ENCODE measurements around the gene OR11H6. TPM values are rescaled to one million over a fixed set of nuclear protein-coding genes. Genes with fewer than 3 reads are reported as not detected.

The OR11H6 gene
- total and polyA plus RNA-seq, 9 of the 15 experiments (the other 6 are each of a cell fraction or from before 2014, with no cell fraction given) = not detected

DNA sequence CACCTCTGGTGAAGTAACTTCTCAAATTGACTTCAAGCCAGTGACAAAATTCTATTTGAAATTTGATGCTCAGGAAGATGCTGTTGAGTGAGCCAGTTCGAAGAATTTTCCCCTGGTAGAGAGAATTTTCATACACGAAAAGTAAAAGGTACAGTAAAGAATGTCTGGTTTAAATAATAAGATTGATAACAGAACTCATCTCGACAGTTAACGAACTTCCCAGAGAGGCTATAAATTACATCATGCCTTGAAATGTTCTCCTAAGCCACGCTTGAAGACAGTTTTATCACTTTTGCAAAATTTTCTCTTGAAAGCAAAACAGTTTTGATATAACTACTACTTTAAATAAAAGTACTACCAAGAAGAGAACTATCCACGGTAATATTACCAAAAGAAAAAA, 47.2 kb upstream of the OR11H6 start (continued):
- TF ChIP-seq, protein P1, sequence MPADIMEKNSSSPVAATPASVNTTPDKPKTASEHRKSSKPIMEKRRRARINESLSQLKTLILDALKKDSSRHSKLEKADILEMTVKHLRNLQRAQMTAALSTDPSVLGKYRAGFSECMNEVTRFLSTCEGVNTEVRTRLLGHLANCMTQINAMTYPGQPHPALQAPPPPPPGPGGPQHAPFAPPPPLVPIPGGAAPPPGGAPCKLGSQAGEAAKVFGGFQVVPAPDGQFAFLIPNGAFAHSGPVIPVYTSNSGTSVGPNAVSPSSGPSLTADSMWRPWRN (IDR thresholded peaks at IDR 0.05; ENCODE audit: low read depth) = no peak
- no peak for TF ChIP-seq ILK (tag; IDR thresholded peaks at IDR 0.05; ENCODE audit: borderline replicate concordance, low read depth)
- TF ChIP-seq MTA3 (IDR thresholded peaks at IDR 0.05; ENCODE audit: borderline replicate concordance) = no peak
- no peak for TF ChIP-seq KLF13 (tag; IDR thresholded peaks at IDR 0.05; ENCODE audit: borderline replicate concordance, low read depth)
- TF ChIP-seq PHF20 (IDR thresholded peaks at IDR 0.05; ENCODE audit: partially characterized antibody) = no peak
- peak in 1 of 2 experiments; percentile 8; a peak in 1 of 4 replicates for TF ChIP-seq TRIM24 (IDR thresholded peaks at IDR 0.05)
- TF ChIP-seq MYBL2 (IDR thresholded peaks at IDR 0.05; ENCODE audit: low read depth) = peak; percentile 74
- no peak for TF ChIP-seq MYBL2 (CRISPR knock-in tag; IDR thresholded peaks at IDR 0.05; ENCODE audit: borderline replicate concordance)
- no peak for TF ChIP-seq ZNF75A (CRISPR knock-in tag; IDR thresholded peaks at IDR 0.05)
- TF ChIP-seq, protein P2, sequence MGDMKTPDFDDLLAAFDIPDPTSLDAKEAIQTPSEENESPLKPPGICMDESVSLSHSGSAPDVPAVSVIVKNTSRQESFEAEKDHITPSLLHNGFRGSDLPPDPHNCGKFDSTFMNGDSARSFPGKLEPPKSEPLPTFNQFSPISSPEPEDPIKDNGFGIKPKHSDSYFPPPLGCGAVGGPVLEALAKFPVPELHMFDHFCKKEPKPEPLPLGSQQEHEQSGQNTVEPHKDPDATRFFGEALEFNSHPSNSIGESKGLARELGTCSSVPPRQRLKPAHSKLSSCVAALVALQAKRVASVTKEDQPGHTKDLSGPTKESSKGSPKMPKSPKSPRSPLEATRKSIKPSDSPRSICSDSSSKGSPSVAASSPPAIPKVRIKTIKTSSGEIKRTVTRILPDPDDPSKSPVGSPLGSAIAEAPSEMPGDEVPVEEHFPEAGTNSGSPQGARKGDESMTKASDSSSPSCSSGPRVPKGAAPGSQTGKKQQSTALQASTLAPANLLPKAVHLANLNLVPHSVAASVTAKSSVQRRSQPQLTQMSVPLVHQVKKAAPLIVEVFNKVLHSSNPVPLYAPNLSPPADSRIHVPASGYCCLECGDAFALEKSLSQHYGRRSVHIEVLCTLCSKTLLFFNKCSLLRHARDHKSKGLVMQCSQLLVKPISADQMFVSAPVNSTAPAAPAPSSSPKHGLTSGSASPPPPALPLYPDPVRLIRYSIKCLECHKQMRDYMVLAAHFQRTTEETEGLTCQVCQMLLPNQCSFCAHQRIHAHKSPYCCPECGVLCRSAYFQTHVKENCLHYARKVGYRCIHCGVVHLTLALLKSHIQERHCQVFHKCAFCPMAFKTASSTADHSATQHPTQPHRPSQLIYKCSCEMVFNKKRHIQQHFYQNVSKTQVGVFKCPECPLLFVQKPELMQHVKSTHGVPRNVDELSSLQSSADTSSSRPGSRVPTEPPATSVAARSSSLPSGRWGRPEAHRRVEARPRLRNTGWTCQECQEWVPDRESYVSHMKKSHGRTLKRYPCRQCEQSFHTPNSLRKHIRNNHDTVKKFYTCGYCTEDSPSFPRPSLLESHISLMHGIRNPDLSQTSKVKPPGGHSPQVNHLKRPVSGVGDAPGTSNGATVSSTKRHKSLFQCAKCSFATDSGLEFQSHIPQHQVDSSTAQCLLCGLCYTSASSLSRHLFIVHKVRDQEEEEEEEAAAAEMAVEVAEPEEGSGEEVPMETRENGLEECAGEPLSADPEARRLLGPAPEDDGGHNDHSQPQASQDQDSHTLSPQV (IDR thresholded peaks at IDR 0.05) = 0 out of 2 replicates have a peak, but pooled peaks have one; percentile 23
- TF ChIP-seq, protein P3, sequence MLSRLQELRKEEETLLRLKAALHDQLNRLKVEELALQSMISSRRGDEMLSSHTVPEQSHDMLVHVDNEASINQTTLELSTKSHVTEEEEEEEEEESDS (CRISPR knock-in tag; IDR thresholded peaks at IDR 0.05) = no peak
- TF ChIP-seq, protein P4, sequence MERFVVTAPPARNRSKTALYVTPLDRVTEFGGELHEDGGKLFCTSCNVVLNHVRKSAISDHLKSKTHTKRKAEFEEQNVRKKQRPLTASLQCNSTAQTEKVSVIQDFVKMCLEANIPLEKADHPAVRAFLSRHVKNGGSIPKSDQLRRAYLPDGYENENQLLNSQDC (CRISPR knock-in tag; IDR thresholded peaks at IDR 0.05) = no peak
- TF ChIP-seq RBBP5 (IDR thresholded peaks at IDR 0.05; ENCODE audit: borderline replicate concordance, insufficient read depth, low read length, poor library complexity, severe bottlenecking) = no peak
- TF ChIP-seq NR2C2 (CRISPR knock-in tag; IDR thresholded peaks at IDR 0.05) = no peak
- 0 out of 2 replicates have a peak, but pooled peaks have one; percentile 12 for TF ChIP-seq NR2C2 (tag; IDR thresholded peaks at IDR 0.05)
- peak; percentile 47; the same call in 1 of the 2 replicates for TF ChIP-seq SOX6 (IDR thresholded peaks at IDR 0.05)
- TF ChIP-seq, protein P5, sequence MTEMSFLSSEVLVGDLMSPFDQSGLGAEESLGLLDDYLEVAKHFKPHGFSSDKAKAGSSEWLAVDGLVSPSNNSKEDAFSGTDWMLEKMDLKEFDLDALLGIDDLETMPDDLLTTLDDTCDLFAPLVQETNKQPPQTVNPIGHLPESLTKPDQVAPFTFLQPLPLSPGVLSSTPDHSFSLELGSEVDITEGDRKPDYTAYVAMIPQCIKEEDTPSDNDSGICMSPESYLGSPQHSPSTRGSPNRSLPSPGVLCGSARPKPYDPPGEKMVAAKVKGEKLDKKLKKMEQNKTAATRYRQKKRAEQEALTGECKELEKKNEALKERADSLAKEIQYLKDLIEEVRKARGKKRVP (CRISPR knock-in tag; IDR thresholded peaks at IDR 0.05) = no peak
- no peak for TF ChIP-seq EP400 (IDR thresholded peaks at IDR 0.05)
- no peak for TF ChIP-seq MED1 (CRISPR knock-in tag; IDR thresholded peaks at IDR 0.05; ENCODE audit: borderline replicate concordance)
- TF ChIP-seq EP300 (IDR thresholded peaks at IDR 0.05; ENCODE audit: low read length) = peak; percentile 88
- peak; percentile 61; the same call in 1 of the 2 replicates for TF ChIP-seq FOXM1 (IDR thresholded peaks at IDR 0.05; ENCODE audit: low read depth)
- no peak for TF ChIP-seq FOXM1 (CRISPR knock-in tag; IDR thresholded peaks at IDR 0.05; ENCODE audit: low read depth)
- TF ChIP-seq MEIS2 (IDR thresholded peaks at IDR 0.05; ENCODE audit: partially characterized antibody) = peak; percentile 96
- no peak for TF ChIP-seq NBN (IDR thresholded peaks at IDR 0.05; ENCODE audit: low read depth)
- TF ChIP-seq ZNF766 (CRISPR knock-in tag; conservative IDR thresholded peaks at IDR 0.05) = no peak
